ENCODE measurements around the gene LCN9.

- TF ChIP-seq CTCF (IDR thresholded peaks at IDR 0.05) (no peak), MAX (CRISPR knock-in tag; IDR thresholded peaks at IDR 0.05) (no peak), ATF2 (CRISPR knock-in tag; IDR thresholded peaks at IDR 0.05; ENCODE audit: borderline replicate concordance, low read depth) (no peak), ZNF281 (CRISPR knock-in tag; IDR thresholded peaks at IDR 0.05) (no peak)
Observed at GRCh38 chr9:135714242-135715055, 51.3 kb downstream of the LCN9 start.

Measured in WTC11 (cell line).